Activated CD4-positive, alpha-beta T cell treated with anti-CD3 and anti-CD28 coated beads, Interleukin-2, amount 10 ng/mL, durations not matched to agents 24 days and 14 days (primary cell): Measurements from ENCODE around the gene PTAFR. TPM values are rescaled to one million over a fixed set of nuclear protein-coding genes. Genes with fewer than 3 reads are reported as not detected.

ENCODE experiments used
- DNase-seq: peaks from one replicate; pipeline ENCODE4 v3.0.0; 2022
- H3K27ac Mint-ChIP-seq: one replicate; pipeline ENCODE4 v1.8.0; 2022; ENCODE audit warnings: mild to moderate bottlenecking, mixed read lengths
- H3K27me3 Mint-ChIP-seq: one replicate; pipeline ENCODE4 v1.8.0; 2022; ENCODE audit warnings: mixed read lengths
- H3K36me3 Mint-ChIP-seq: one replicate; pipeline ENCODE4 v1.8.0; 2022; ENCODE audit warnings: low read depth, mild to moderate bottlenecking, mixed read lengths
- H3K4me1 Mint-ChIP-seq: one replicate; pipeline ENCODE4 v1.8.0; 2021; ENCODE audit warnings: mixed read lengths
- H3K4me3 Mint-ChIP-seq: one replicate; pipeline ENCODE4 v1.8.0; 2022; ENCODE audit warnings: mild to moderate bottlenecking, moderate library complexity, mixed read lengths
- H3K9me3 Mint-ChIP-seq: one replicate; pipeline ENCODE4 v1.8.0; 2021; ENCODE audit warnings: mixed read lengths
- intact Hi-C: fragments of 100-400 bp; cut with micrococcal nuclease; formaldehyde crosslinking; loops from one replicate; pipeline ENCODE4 v1.15.1; 2023
- total RNA-seq: library from RNA; stranded (reverse); gene quantifications from 2 replicates; pipeline ENCODE4 v1.2.3, GENCODE V29; 2022

PTAFR gene
- total RNA-seq, 1 donor from 2014 or later: 0.40 TPM

- H3K27me3 Mint-ChIP-seq: peaks cover 9% of the 10 kb centered on the region
- no peak for DNase-seq
- H3K36me3 Mint-ChIP-seq: peaks cover 26% of the 10 kb centered on the region
- no peak overlapping the region for H3K27ac Mint-ChIP-seq
- peaks cover 20% of the 10 kb centered on the region for H3K4me1 Mint-ChIP-seq
- H3K4me3 Mint-ChIP-seq: no peak overlapping the region
- intact Hi-C loops: no loop called here
- no peaks in the 10 kb centered on the region for H3K9me3 Mint-ChIP-seq
These were observed 17.2 kb upstream of the PTAFR start for GRCh38 chr1:28193701-28194161.

GRCh38 chr1:28190996-28191645, 14.6 kb upstream of the PTAFR start:
- Mint-ChIP-seq H3K36me3 (peaks cover 4% of the 10 kb centered on the region), H3K27ac (no peak overlapping the region), H3K4me3 (no peak overlapping the region), H3K4me1 (peaks cover 4% of the 10 kb centered on the region), H3K27me3 (peaks cover 21% of the 10 kb centered on the region), H3K9me3 (no peaks in the 10 kb centered on the region)
- DNase-seq: no peak
- intact Hi-C loops: no loop called here

GRCh38 chr1:28190337-28190979, 14.0 kb upstream of the PTAFR start:
- H3K4me1 Mint-ChIP-seq: peaks cover 4% of the 10 kb centered on the region
- no peak overlapping the region for H3K4me3 Mint-ChIP-seq
- H3K27ac Mint-ChIP-seq: no peak overlapping the region
- H3K27me3 Mint-ChIP-seq: peaks cover 25% of the 10 kb centered on the region
- DNase-seq: no peak
- H3K36me3 Mint-ChIP-seq: peaks cover 4% of the 10 kb centered on the region
- intact Hi-C loops: no loop called here
- no peaks in the 10 kb centered on the region for H3K9me3 Mint-ChIP-seq

- H3K4me1 Mint-ChIP-seq: peaks cover 11% of the 10 kb centered on the region
- no peak for DNase-seq
- H3K9me3 Mint-ChIP-seq: peaks cover 4% of the 10 kb centered on the region
- peaks cover 2% of the 10 kb centered on the region for H3K36me3 Mint-ChIP-seq
- no peak overlapping the region for H3K27ac Mint-ChIP-seq
- peaks cover 52% of the 10 kb centered on the region for H3K27me3 Mint-ChIP-seq
- intact Hi-C loops: no loop called here
- no peak overlapping the region for H3K4me3 Mint-ChIP-seq
These were observed 8.6 kb upstream of the PTAFR start for GRCh38 chr1:28185071-28185470.

GRCh38 chr1:28180306-28181305, 4.1 kb upstream of the PTAFR start:
- H3K4me3 Mint-ChIP-seq: peak overlapping the region; percentile 63

GRCh38 chr1:28178690-28179485, 2.4 kb upstream of the PTAFR start:
- H3K27me3 Mint-ChIP-seq: peaks cover 71% of the 10 kb centered on the region
- H3K36me3 Mint-ChIP-seq: peaks cover 2% of the 10 kb centered on the region
- H3K9me3 Mint-ChIP-seq: no peaks in the 10 kb centered on the region
- H3K27ac Mint-ChIP-seq: no peak overlapping the region
- intact Hi-C loops: no loop called here
- H3K4me3 Mint-ChIP-seq: no peak overlapping the region
- DNase-seq: no peak
- peaks cover 17% of the 10 kb centered on the region for H3K4me1 Mint-ChIP-seq

More at GRCh38 chr1:28180306-28181305, 4.1 kb upstream of the PTAFR start:
- peaks cover 17% of the 10 kb centered on the region for H3K4me1 Mint-ChIP-seq
- peaks cover 69% of the 10 kb centered on the region for H3K27me3 Mint-ChIP-seq
- H3K27ac Mint-ChIP-seq: no peak overlapping the region
- H3K9me3 Mint-ChIP-seq: peaks cover 4% of the 10 kb centered on the region
- H3K36me3 Mint-ChIP-seq: peaks cover 2% of the 10 kb centered on the region
- no peak for DNase-seq
- intact Hi-C loops: no loop called here

- DNase-seq: no peak
- H3K9me3 Mint-ChIP-seq: no peaks in the 10 kb centered on the region
- H3K36me3 Mint-ChIP-seq: no peaks in the 10 kb centered on the region
- no peak overlapping the region for H3K27ac Mint-ChIP-seq
- peaks cover 33% of the 10 kb centered on the region for H3K4me1 Mint-ChIP-seq
- intact Hi-C loops: no loop called here
- peaks cover 72% of the 10 kb centered on the region for H3K27me3 Mint-ChIP-seq
- H3K4me3 Mint-ChIP-seq: no peak overlapping the region
These were observed 470 bp downstream of the PTAFR start for GRCh38 chr1:28175955-28176485.

GRCh38 chr1:28173980-28174297, 2.6 kb downstream of the PTAFR start:
- H3K4me1 Mint-ChIP-seq: peaks cover 39% of the 10 kb centered on the region
- no peak for DNase-seq
- no peaks in the 10 kb centered on the region for H3K9me3 Mint-ChIP-seq
- H3K36me3 Mint-ChIP-seq: no peaks in the 10 kb centered on the region
- H3K27ac Mint-ChIP-seq: peak overlapping the region; percentile 56
- peaks cover 60% of the 10 kb centered on the region for H3K27me3 Mint-ChIP-seq
- intact Hi-C loops: no loop called here
- peak overlapping the region; percentile 36 for H3K4me3 Mint-ChIP-seq

GRCh38 chr1:28173151-28173979, 3.1 kb downstream of the PTAFR start:
- no peaks in the 10 kb centered on the region for H3K9me3 Mint-ChIP-seq
- H3K27me3 Mint-ChIP-seq: peaks cover 55% of the 10 kb centered on the region
- peak overlapping the region; percentile 36 for H3K4me3 Mint-ChIP-seq
- H3K27ac Mint-ChIP-seq: peak overlapping the region; percentile 56
- intact Hi-C loops: no loop called here
- peaks cover 45% of the 10 kb centered on the region for H3K4me1 Mint-ChIP-seq
- no peak for DNase-seq
- no peaks in the 10 kb centered on the region for H3K36me3 Mint-ChIP-seq

GRCh38 chr1:28172713-28173150, 3.8 kb downstream of the PTAFR start:
- peak overlapping the region; percentile 47 for H3K4me3 Mint-ChIP-seq
- peaks cover 54% of the 10 kb centered on the region for H3K27me3 Mint-ChIP-seq
- no peaks in the 10 kb centered on the region for H3K36me3 Mint-ChIP-seq
- peaks cover 48% of the 10 kb centered on the region for H3K4me1 Mint-ChIP-seq
- DNase-seq: peak; percentile 85
- no peaks in the 10 kb centered on the region for H3K9me3 Mint-ChIP-seq
- intact Hi-C loops: no loop called here
- H3K27ac Mint-ChIP-seq: peak overlapping the region; percentile 15

GRCh38 chr1:28171246-28171645, 5.2 kb downstream of the PTAFR start:
- peak overlapping the region; percentile 16 for H3K4me3 Mint-ChIP-seq
- peaks cover 49% of the 10 kb centered on the region for H3K27me3 Mint-ChIP-seq
- intact Hi-C loops: no loop called here
- no peaks in the 10 kb centered on the region for H3K9me3 Mint-ChIP-seq
- peak overlapping the region; percentile 11 for H3K27ac Mint-ChIP-seq
- no peak for DNase-seq
- peaks cover 42% of the 10 kb centered on the region for H3K4me1 Mint-ChIP-seq
- H3K36me3 Mint-ChIP-seq: no peaks in the 10 kb centered on the region

- Mint-ChIP-seq H3K4me1 (peaks cover 42% of the 10 kb centered on the region), H3K36me3 (no peaks in the 10 kb centered on the region), H3K9me3 (no peaks in the 10 kb centered on the region), H3K4me3 (no peak overlapping the region), H3K27me3 (peaks cover 44% of the 10 kb centered on the region), H3K27ac (no peak overlapping the region)
- intact Hi-C loops: no loop called here
- no peak for DNase-seq
These were observed 6.4 kb downstream of the PTAFR start for GRCh38 chr1:28170001-28170596.
